HG03175 (cell line): ENCODE results near the gene WFS1.

Source experiments
- ATAC-seq: cut with Tn5 transposase; IDR thresholded peaks from one replicate; pipeline ENCODE4 v1.9.1; 2021; ENCODE audit warnings: mild to moderate bottlenecking, moderate library complexity; ENCODE audit not compliant: unreplicated experiment

The WFS1 gene

GRCh38 chr4:6269616-6270511, at the start of gene WFS1:
Gene WFS1, plus strand, starts transcription at chr4:6269850. Its CDS starts 7,606 bp downstream, at chr4:6277456.
- peak; percentile 100 for ATAC-seq

GRCh38 chr4:6221301-6221850, 48.3 kb upstream of the WFS1 start:
- no peak for ATAC-seq

GRCh38 chr4:6221851-6222760, 47.5 kb upstream of the WFS1 start:
- no peak for ATAC-seq

- ATAC-seq, result no peak
Observed at GRCh38 chr4:6222761-6223292, 46.8 kb upstream of the WFS1 start.

- no peak for ATAC-seq
Observed at GRCh38 chr4:6224735-6225134, 44.9 kb upstream of the WFS1 start.

GRCh38 chr4:6225469-6225868, 44.2 kb upstream of the WFS1 start:
- ATAC-seq, result no peak

- ATAC-seq, result no peak
Observed at GRCh38 chr4:6226506-6226905, 43.1 kb upstream of the WFS1 start.

- no peak for ATAC-seq
Observed at GRCh38 chr4:6227412-6228157, 42.1 kb upstream of the WFS1 start.

GRCh38 chr4:6228158-6229067, 41.2 kb upstream of the WFS1 start:
- no peak for ATAC-seq

- ATAC-seq, result no peak
Observed at GRCh38 chr4:6229095-6229494, 40.6 kb upstream of the WFS1 start.

GRCh38 chr4:6229671-6230501, 39.8 kb upstream of the WFS1 start:
- ATAC-seq, result no peak

- no peak for ATAC-seq
Observed at GRCh38 chr4:6230502-6230785, 39.2 kb upstream of the WFS1 start.

- ATAC-seq, result no peak
Observed at GRCh38 chr4:6230827-6231662, 38.6 kb upstream of the WFS1 start.

GRCh38 chr4:6231663-6232165, 37.9 kb upstream of the WFS1 start:
- no peak for ATAC-seq

- ATAC-seq, result no peak
Observed at GRCh38 chr4:6232836-6233785, 36.5 kb upstream of the WFS1 start.

GRCh38 chr4:6233929-6234328, 35.7 kb upstream of the WFS1 start:
- ATAC-seq, result no peak

- no peak for ATAC-seq
Observed at GRCh38 chr4:6235012-6235411, 34.6 kb upstream of the WFS1 start.
